ENCODE measurements around the gene AKT1S1. TPM values are rescaled to one million over a fixed set of nuclear protein-coding genes. Genes with fewer than 3 reads are reported as not detected.
A peak's percentile ranks its signal among the peaks of the same experiment; 100 is the strongest.

Gene AKT1S1
- total and polyA plus RNA-seq, 2 of the 13 experiments (the other 11 are each of a cell fraction or from before 2014, with no cell fraction given): 13.5 to 27.8 TPM

DNA sequence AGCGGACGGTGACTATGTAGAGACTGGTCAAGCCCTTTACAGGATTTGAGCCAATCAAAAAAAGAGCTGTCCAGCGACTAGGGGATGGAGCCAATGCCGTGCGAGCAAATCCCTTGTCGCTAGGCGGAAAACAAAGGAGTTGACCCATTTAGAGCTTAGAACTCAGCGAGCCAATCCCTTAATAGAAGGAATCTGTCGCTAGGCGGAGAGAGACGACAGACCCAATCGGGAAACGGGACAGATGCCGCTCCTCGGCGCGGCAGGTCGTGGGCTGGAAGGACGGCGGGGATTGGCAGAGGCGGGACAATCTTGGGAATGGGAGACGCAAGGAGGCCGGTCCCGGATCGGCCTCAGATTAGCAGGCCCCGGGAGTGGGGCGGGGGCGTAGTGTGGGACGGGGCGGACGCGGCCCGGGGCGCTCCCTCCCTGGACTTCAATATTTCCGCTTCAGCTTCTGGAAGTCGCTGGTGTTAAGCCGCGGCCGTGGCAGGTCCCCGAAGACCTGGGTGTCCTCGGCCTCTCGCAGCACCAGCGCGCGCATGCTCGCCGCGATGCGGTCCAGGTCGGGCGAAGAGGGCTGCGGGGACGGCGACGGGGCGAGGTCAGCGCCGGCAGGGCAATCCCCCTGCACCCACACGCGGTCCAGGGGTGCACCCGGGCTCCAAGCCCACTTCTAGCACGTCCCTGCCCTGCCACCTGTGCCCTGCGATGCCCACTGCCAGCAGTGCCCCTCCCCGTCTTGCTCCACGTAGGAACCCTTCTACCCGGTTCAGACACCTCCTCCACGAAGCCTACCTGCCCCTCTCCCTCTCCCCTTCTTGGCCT lies 7.5 kb downstream of the AKT1S1 start (continued):
- TF ChIP-seq, protein P1, sequence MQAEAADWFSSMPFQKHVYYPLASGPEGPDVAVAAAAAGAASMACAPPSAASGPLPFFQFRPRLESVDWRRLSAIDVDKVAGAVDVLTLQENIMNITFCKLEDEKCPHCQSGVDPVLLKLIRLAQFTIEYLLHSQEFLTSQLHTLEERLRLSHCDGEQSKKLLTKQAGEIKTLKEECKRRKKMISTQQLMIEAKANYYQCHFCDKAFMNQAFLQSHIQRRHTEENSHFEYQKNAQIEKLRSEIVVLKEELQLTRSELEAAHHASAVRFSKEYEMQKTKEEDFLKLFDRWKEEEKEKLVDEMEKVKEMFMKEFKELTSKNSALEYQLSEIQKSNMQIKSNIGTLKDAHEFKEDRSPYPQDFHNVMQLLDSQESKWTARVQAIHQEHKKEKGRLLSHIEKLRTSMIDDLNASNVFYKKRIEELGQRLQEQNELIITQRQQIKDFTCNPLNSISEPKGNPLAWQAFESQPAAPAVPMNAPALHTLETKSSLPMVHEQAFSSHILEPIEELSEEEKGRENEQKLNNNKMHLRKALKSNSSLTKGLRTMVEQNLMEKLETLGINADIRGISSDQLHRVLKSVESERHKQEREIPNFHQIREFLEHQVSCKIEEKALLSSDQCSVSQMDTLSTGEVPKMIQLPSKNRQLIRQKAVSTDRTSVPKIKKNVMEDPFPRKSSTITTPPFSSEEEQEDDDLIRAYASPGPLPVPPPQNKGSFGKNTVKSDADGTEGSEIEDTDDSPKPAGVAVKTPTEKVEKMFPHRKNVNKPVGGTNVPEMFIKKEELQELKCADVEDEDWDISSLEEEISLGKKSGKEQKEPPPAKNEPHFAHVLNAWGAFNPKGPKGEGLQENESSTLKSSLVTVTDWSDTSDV (CRISPR knock-in tag; IDR thresholded peaks at IDR 0.05): no peak; the same call in 1 of the 2 replicates
- peak; percentile 100 for TF ChIP-seq RFXAP (CRISPR knock-in tag; IDR thresholded peaks at IDR 0.05; ENCODE audit: borderline replicate concordance)
- peak; percentile 77 for TF ChIP-seq DMAP1 (CRISPR knock-in tag; IDR thresholded peaks at IDR 0.05)
- TF ChIP-seq AKAP8 (CRISPR knock-in tag; IDR thresholded peaks at IDR 0.05): peak; percentile 93
- TF ChIP-seq ATF2 (CRISPR knock-in tag; IDR thresholded peaks at IDR 0.05): 0 out of 2 replicates have a peak, but pooled peaks have one; percentile 28
- TF ChIP-seq RAD21 (CRISPR knock-in tag; IDR thresholded peaks at IDR 0.05): peak; percentile 58; the same call in 1 of the 2 replicates
- TF ChIP-seq HOXA7 (CRISPR knock-in tag; IDR thresholded peaks at IDR 0.05): no peak
- peak; percentile 75; the same call in 1 of the 2 replicates for TF ChIP-seq SIN3A (IDR thresholded peaks at IDR 0.05; ENCODE audit: borderline replicate concordance, low read depth, low read length)
- TF ChIP-seq ESRRA (CRISPR knock-in tag; IDR thresholded peaks at IDR 0.05; ENCODE audit: low read depth): peak; percentile 60
- TF ChIP-seq ZNF577 (CRISPR knock-in tag; IDR thresholded peaks at IDR 0.05; ENCODE audit: borderline replicate concordance, low read depth): no peak
- TF ChIP-seq ZNF891 (CRISPR knock-in tag; IDR thresholded peaks at IDR 0.05): peak; percentile 34; the same call in 1 of the 2 replicates
- TF ChIP-seq ZNF343 (CRISPR knock-in tag; IDR thresholded peaks at IDR 0.05): no peak
- no peak for TF ChIP-seq RFX3 (CRISPR knock-in tag; IDR thresholded peaks at IDR 0.05)
- no peak for TF ChIP-seq CEBPB (IDR thresholded peaks at IDR 0.05; ENCODE audit: borderline replicate concordance, low read depth, low read length)
- TF ChIP-seq ZNF432 (CRISPR knock-in tag; IDR thresholded peaks at IDR 0.05; ENCODE audit: borderline replicate concordance): no peak
- no peak for TF ChIP-seq MATR3 (CRISPR knock-in tag; IDR thresholded peaks at IDR 0.05)
- no peak for TF ChIP-seq ZNF10 (CRISPR knock-in tag; IDR thresholded peaks at IDR 0.05; ENCODE audit: borderline replicate concordance, low read depth)
- TF ChIP-seq, protein P2, sequence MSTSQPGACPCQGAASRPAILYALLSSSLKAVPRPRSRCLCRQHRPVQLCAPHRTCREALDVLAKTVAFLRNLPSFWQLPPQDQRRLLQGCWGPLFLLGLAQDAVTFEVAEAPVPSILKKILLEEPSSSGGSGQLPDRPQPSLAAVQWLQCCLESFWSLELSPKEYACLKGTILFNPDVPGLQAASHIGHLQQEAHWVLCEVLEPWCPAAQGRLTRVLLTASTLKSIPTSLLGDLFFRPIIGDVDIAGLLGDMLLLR (CRISPR knock-in tag; IDR thresholded peaks at IDR 0.05): peak; percentile 60; the same call in 1 of the 2 replicates
- TF ChIP-seq ZBTB42 (CRISPR knock-in tag; IDR thresholded peaks at IDR 0.05): no peak
- TF ChIP-seq ZNF614 (CRISPR knock-in tag; IDR thresholded peaks at IDR 0.05; ENCODE audit: borderline replicate concordance): no peak; the same call in 1 of the 2 replicates
- TF ChIP-seq PAXIP1 (CRISPR knock-in tag; conservative IDR thresholded peaks at IDR 0.05): no peak; the same call in 1 of the 2 replicates
